Measurements from ENCODE around the gene LBP. TPM values are rescaled to one million over a fixed set of nuclear protein-coding genes. Genes with fewer than 3 reads are reported as not detected.
A peak's percentile ranks its signal among the peaks of the same experiment; 100 is the strongest.

Gene LBP
- total and polyA plus RNA-seq, 2 donors from 2014 or later = 1.2 to 2.3 TPM

- Histone ChIP-seq H3K9ac (ENCODE audit: low read length in 3 of 3) (no peak within 1 kb of the TSS), H3K27ac (ENCODE audit: low read depth in 2 of 2, low read length in 2 of 2) (no peak within 1 kb of the TSS), H3K4me3 (ENCODE audit: low read length in 3 of 3) (no peak within 1 kb of the TSS), H3K36me3 (ENCODE audit: control insufficient read depth in 2 of 3, insufficient read depth in 3 of 3, low read length in 3 of 3) (no peaks in the 10 kb centered on the region), H3K4me1 (ENCODE audit: control insufficient read depth in 2 of 3, insufficient read depth in 2 of 3, low read depth in 1 of 3, low read length in 3 of 3) (no peaks in the 10 kb centered on the region), H3K27me3 (ENCODE audit: control insufficient read depth, insufficient read depth, low read length) (no peaks in the 10 kb centered on the region), H3K9me3 (ENCODE audit: control insufficient read depth in 2 of 3, insufficient read depth in 1 of 3, low read length in 3 of 3) (no peaks in the 10 kb centered on the region)
- DNase-seq (peak in 1 of 5 donors; percentile 15), FAIRE-seq (no peak)
- TF ChIP-seq CTCF (IDR thresholded peaks at IDR 0.05; ENCODE audit: borderline replicate concordance, extremely low read depth, insufficient read depth) = no peak
- intact Hi-C loops (cut with DNase I) = no loop called here
Observed at GRCh38 chr20:38303908-38304379, 42.3 kb upstream of the LBP start, which contains the start of gene BPI. BPI (plus strand) TSS chr20:38304156; CDS start chr20:38304224, 68 bp downstream.

- H3K27me3 ChIP-seq (ENCODE audit: control insufficient read depth, insufficient read depth, low read length) = no peaks in the 10 kb centered on the region
- no peak overlapping the region for H3K27ac ChIP-seq (ENCODE audit: low read depth in 2 of 2, low read length in 2 of 2)
- TF ChIP-seq CTCF (IDR thresholded peaks at IDR 0.05; ENCODE audit: borderline replicate concordance, extremely low read depth, insufficient read depth) = peak; percentile 21
- no peaks in the 10 kb centered on the region for H3K36me3 ChIP-seq (ENCODE audit: control insufficient read depth in 2 of 3, insufficient read depth in 3 of 3, low read length in 3 of 3)
- DNase-seq = no peak
- no peak overlapping the region for H3K4me3 ChIP-seq (ENCODE audit: low read length in 3 of 3)
- no peaks in the 10 kb centered on the region for H3K9me3 ChIP-seq (ENCODE audit: control insufficient read depth in 2 of 3, insufficient read depth in 1 of 3, low read length in 3 of 3)
- FAIRE-seq = no peak
- H3K4me1 ChIP-seq (ENCODE audit: control insufficient read depth in 2 of 3, insufficient read depth in 2 of 3, low read depth in 1 of 3, low read length in 3 of 3) = no peaks in the 10 kb centered on the region
- no peak overlapping the region for H3K9ac ChIP-seq (ENCODE audit: low read length in 3 of 3)
- intact Hi-C loops (cut with DNase I) = no loop called here
Observed at GRCh38 chr20:38304845-38305447, 41.3 kb upstream of the LBP start.

- DNase-seq (no peak), FAIRE-seq (no peak)
- intact Hi-C loops (cut with DNase I) = no loop called here
- Histone ChIP-seq H3K36me3 (ENCODE audit: control insufficient read depth in 2 of 3, insufficient read depth in 3 of 3, low read length in 3 of 3) (no peaks in the 10 kb centered on the region), H3K9me3 (ENCODE audit: control insufficient read depth in 2 of 3, insufficient read depth in 1 of 3, low read length in 3 of 3) (no peaks in the 10 kb centered on the region), H3K27me3 (ENCODE audit: control insufficient read depth, insufficient read depth, low read length) (no peaks in the 10 kb centered on the region), H3K4me3 (ENCODE audit: low read length in 3 of 3) (no peak overlapping the region), H3K4me1 (ENCODE audit: control insufficient read depth in 2 of 3, insufficient read depth in 2 of 3, low read depth in 1 of 3, low read length in 3 of 3) (no peaks in the 10 kb centered on the region), H3K27ac (ENCODE audit: low read depth in 2 of 2, low read length in 2 of 2) (no peak overlapping the region), H3K9ac (ENCODE audit: low read length in 3 of 3) (no peak overlapping the region)
- no peak for TF ChIP-seq CTCF (IDR thresholded peaks at IDR 0.05; ENCODE audit: borderline replicate concordance, extremely low read depth, insufficient read depth)
Observed at GRCh38 chr20:38305541-38305940, 40.7 kb upstream of the LBP start.

All from kidney (tissue), 14 donors.